Spleen (tissue), 11 donors: ENCODE results near the gene CLDN1. TPM values are rescaled to one million over a fixed set of nuclear protein-coding genes. Genes with fewer than 3 reads are reported as not detected.
A peak's percentile ranks its signal among the peaks of the same experiment; 100 is the strongest.

Source experiments
- DNase-seq: peaks from one replicate; pipeline ENCODE4 v3.0.0-alpha.2; 2020
- H3K27ac ChIP-seq, 8 donors: fragments of 200-600 bp; sonication (generic) in 7 of 8; 1 replicate in 4 of 8; 2 replicates in 4 of 8; pipeline versions ENCODE4 v1.5.0 to v1.8.0; 2016 to 2021; ENCODE audit warnings: inconsistent platforms in 4 of 8, mild to moderate bottlenecking in 4 of 8, moderate library complexity in 1 of 8
- H3K27me3 ChIP-seq, 7 donors: fragments of 200-600 bp; sonication (generic) in 6 of 7; replicated peaks in 1 of 7; 1 replicate in 4 of 7; 2 replicates in 3 of 7; pipeline versions ENCODE4 v1.5.0 to v1.8.0; 2016 to 2021; ENCODE audit warnings: inconsistent platforms in 3 of 7, mild to moderate bottlenecking in 1 of 7
- H3K36me3 ChIP-seq, 6 donors: fragments of 200-600 bp; sonication (generic) in 5 of 6; 1 replicate in 4 of 6; 2 replicates in 2 of 6; pipeline versions ENCODE4 v1.5.0 to v1.8.0; 2016 to 2021; ENCODE audit warnings: inconsistent platforms in 2 of 6
- H3K4me1 ChIP-seq, 6 donors: fragments of 200-600 bp; sonication (generic) in 5 of 6; 1 replicate in 3 of 6; 2 replicates in 3 of 6; pipeline versions ENCODE4 v1.5.0 to v1.8.0; 2016 to 2021; ENCODE audit warnings: inconsistent platforms in 3 of 6
- H3K4me3 ChIP-seq, 8 donors: fragments of 200-600 bp; sonication (generic) in 7 of 8; 1 replicate in 4 of 8; 2 replicates in 4 of 8; pipeline versions ENCODE4 v1.5.0 to v1.8.0; 2016 to 2021; ENCODE audit warnings: inconsistent platforms in 4 of 8, mild to moderate bottlenecking in 4 of 8, moderate library complexity in 2 of 8
- H3K9me3 ChIP-seq, 8 donors: fragments of 200-600 bp; sonication (generic) in 7 of 8; 1 replicate in 4 of 8; 2 replicates in 4 of 8; pipeline versions ENCODE4 v1.5.0 to v1.8.0; 2016 to 2021; ENCODE audit warnings: inconsistent platforms in 4 of 8
- CTCF ChIP-seq, 11 experiments: fragments of 200-600 bp in 7 of 11; fragments of 450-650 bp in 4 of 11; sonication (generic) in 4 of 11; IDR thresholded peaks in 8 of 11; conservative IDR thresholded peaks in 3 of 11; 1 replicate in 7 of 11; 2 replicates in 4 of 11; pipeline versions ENCODE4 v1.4.0 to v1.8.0; 2016 to 2021; ENCODE audit warnings: antibody characterized with exemption in 11 of 11, inconsistent platforms in 4 of 11, mild to moderate bottlenecking in 1 of 11
- POLR2A ChIP-seq, 3 donors: fragments of 450-650 bp; IDR thresholded peaks; one replicate each; pipeline ENCODE4 v1.5.1; 2017; ENCODE audit warnings: antibody characterized with exemption in 3 of 3, mild to moderate bottlenecking in 1 of 3
- POLR2AphosphoS5 ChIP-seq, 3 donors: sonication (generic); formaldehyde crosslinking; IDR thresholded peaks; one replicate each; pipeline ENCODE4 v1.5.1; 2017; ENCODE audit warnings: antibody characterized with exemption in 3 of 3
- WGBS, 5 donors: extraction: QIAGEN DNeasy Blood & Tissue Kit in 3 of 5; methylation state at CpG; one replicate each; pipeline versions ENCODE4 v1.1.5 to v1.1.7; 2013 to 2018; 5-methylcytosine and 5-hydroxymethylcytosine counted together
- intact Hi-C: fragments of 100-400 bp; cut with DNase I; formaldehyde crosslinking; loops from one replicate; pipeline ENCODE4 v1.15.0; 2023; ENCODE audit warnings: low total_unique reads
- polyA plus RNA-seq, 3 donors: library from polyadenylated mRNA; stranded (reverse); fragments of 200-250 nt; gene quantifications; one replicate each; pipeline ENCODE4 v1.2.1, GENCODE V29; 2013
- total RNA-seq, 7 donors: library from RNA; depleted of rRNA in 3 of 7; stranded (reverse); fragments of >200 nt in 3 of 7; fragmentation: NEBNext Ultra II Directional in 4 of 7; extraction: Animal tissue kit (Norgen Biotek cat#: 25700) in 4 of 7; gene quantifications; one replicate each; pipeline versions ENCODE4 v1.1.0 to v1.2.1, GENCODE V29; 2016 to 2021
- donor health status: healthy with polysubstance abuse.
- donor health status: DM: no; HTN: no; CAD: no; lungs with moderate emphysema.
- donor health status: DM: no; HTN: no; CAD: no.
- donor health status: Bipolar disorder and iron deficiency.
- donor health status: healthy.
- donor health status: DM: no; HTN: no; CAD: no.
- donor health status: DM: yes; HTN: yes; CAD: no.

Gene CLDN1
- total and polyA plus RNA-seq, 10 donors, result 0.26 to 3.0 (median 0.91) TPM

GRCh38 chr3:190266913-190267290 lies 55.3 kb downstream of the CLDN1 start:
- H3K4me3 ChIP-seq, result no peak overlapping the region
- H3K27ac ChIP-seq, result peak overlapping the region in 2 of 8 donors; percentile 41 to 45
- H3K27me3 ChIP-seq, result no peaks in the 10 kb centered on the region
- peaks cover 0 to 3% (median 0%) of the 10 kb centered on the region in 6 donors for H3K4me1 ChIP-seq
- intact Hi-C loops, result no loop called here
- TF ChIP-seq POLR2A (IDR thresholded peaks at IDR 0.05), result no peak
- no peak for TF ChIP-seq CTCF (IDR thresholded peaks at IDR 0.05 in 8 of 11, conservative IDR thresholded peaks at IDR 0.05 in 3 of 11)
- TF ChIP-seq POLR2AphosphoS5 (IDR thresholded peaks at IDR 0.05), result no peak
- WGBS, 5 donors, result 51 to 78% (median 67%) methylated on average over 1 of the region's 1 CpG
- H3K36me3 ChIP-seq, result no peaks in the 10 kb centered on the region
- no peak for DNase-seq
- no peaks in the 10 kb centered on the region for H3K9me3 ChIP-seq

- no peaks in the 10 kb centered on the region for H3K9me3 ChIP-seq
- peaks cover 0 to 3% (median 0%) of the 10 kb centered on the region in 6 donors for H3K4me1 ChIP-seq
- H3K27me3 ChIP-seq, result no peaks in the 10 kb centered on the region
- no peak for DNase-seq
- intact Hi-C loops, result no loop called here
- no peaks in the 10 kb centered on the region for H3K36me3 ChIP-seq
- peak overlapping the region in 5 of 8 donors; percentile 21 to 45 (median 41) for H3K27ac ChIP-seq
- TF ChIP-seq CTCF (IDR thresholded peaks at IDR 0.05 in 8 of 11, conservative IDR thresholded peaks at IDR 0.05 in 3 of 11) (no peak), POLR2A (IDR thresholded peaks at IDR 0.05) (no peak), POLR2AphosphoS5 (IDR thresholded peaks at IDR 0.05) (no peak)
- H3K4me3 ChIP-seq, result no peak overlapping the region
These were observed 55.9 kb downstream of the CLDN1 start for GRCh38 chr3:190266265-190266912.

GRCh38 chr3:190265796-190266195 lies 56.5 kb downstream of the CLDN1 start:
- intact Hi-C loops, result no loop called here
- Histone ChIP-seq H3K27ac (peak overlapping the region in 3 of 8 donors; percentile 1 to 41 (median 14)), H3K36me3 (no peaks in the 10 kb centered on the region), H3K4me3 (no peak overlapping the region), H3K9me3 (no peaks in the 10 kb centered on the region), H3K27me3 (no peaks in the 10 kb centered on the region), H3K4me1 (peaks cover 0 to 3% (median 0%) of the 10 kb centered on the region in 6 donors)
- TF ChIP-seq CTCF (IDR thresholded peaks at IDR 0.05 in 8 of 11, conservative IDR thresholded peaks at IDR 0.05 in 3 of 11), result no peak
- TF ChIP-seq POLR2A (IDR thresholded peaks at IDR 0.05), result no peak
- TF ChIP-seq POLR2AphosphoS5 (IDR thresholded peaks at IDR 0.05), result no peak
- no peak for DNase-seq
- WGBS, 5 donors, result 45 to 76% (median 69%) methylated on average over 3 of the region's 3 CpGs

GRCh38 chr3:190265126-190265525 lies 57.1 kb downstream of the CLDN1 start:
- H3K36me3 ChIP-seq, result no peaks in the 10 kb centered on the region
- H3K4me1 ChIP-seq, result peaks cover 0 to 3% (median 0%) of the 10 kb centered on the region in 6 donors
- intact Hi-C loops, result no loop called here
- peak overlapping the region in 2 of 8 donors; percentile 1 to 14 for H3K27ac ChIP-seq
- H3K27me3 ChIP-seq, result no peaks in the 10 kb centered on the region
- DNase-seq, result no peak
- 74 to 91% (median 85%) methylated on average over 1 of the region's 1 CpG for WGBS, 5 donors
- TF ChIP-seq POLR2A (IDR thresholded peaks at IDR 0.05), result no peak
- H3K4me3 ChIP-seq, result no peak overlapping the region
- no peaks in the 10 kb centered on the region for H3K9me3 ChIP-seq
